Measurements from ENCODE around the gene A2M.

A2M gene

DNA sequence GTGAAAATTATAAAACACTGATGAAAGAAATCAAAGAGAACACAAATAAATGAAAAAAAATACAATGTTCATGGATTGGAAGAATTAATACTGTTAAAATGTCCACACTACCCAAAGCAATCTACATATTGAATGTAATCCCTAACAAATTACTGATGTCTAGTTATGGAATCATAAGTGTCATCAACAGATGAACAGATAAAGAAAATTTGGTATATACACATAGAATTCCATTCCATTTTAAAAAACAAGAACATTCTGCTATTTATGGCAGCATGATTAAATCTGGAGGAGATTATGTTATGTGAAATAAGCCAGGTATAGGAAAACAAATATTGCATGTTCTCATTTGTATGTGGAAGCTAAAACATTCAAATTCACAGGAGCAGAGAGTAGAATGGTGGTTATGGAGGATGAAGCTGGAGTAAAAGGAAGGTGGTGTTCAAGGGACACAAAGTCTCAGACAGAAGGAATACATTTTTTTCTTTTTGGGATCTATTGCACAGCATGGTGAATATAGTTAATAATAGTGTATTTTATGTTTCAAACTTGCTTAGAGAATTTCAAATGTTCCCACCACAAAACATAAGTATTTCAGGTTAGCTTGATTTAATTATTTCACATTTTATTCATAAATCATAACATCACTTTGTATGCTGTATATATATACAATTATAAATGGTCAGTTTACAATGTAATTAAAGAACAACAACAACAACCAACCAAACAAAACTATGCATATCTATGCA, 28.5 kb downstream of the A2M start:
- TF ChIP-seq CTCF (IDR thresholded peaks at IDR 0.05; ENCODE audit: low read depth, low read length): no peak
- H3K4me3 ChIP-seq (ENCODE audit: low read depth, low read length): no peak overlapping the region

DNA sequence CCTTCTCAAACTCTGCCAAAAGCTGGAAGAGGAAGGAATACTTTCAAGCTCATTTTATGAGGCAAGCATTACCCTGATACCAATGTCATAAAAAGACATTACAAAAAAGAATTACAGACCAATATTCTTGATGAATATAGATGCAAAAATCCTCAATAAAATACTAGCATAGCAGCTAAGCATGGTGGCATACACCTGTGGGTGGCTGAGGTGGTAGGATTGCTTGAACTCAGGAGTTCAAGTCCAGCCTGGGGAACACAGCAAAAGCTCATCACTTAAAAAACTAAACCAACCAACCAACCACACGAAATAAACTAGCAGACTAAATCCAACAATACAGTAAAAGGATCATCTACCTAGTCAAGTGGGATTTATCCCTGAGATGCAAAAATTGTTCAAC, 29.6 kb downstream of the A2M start:
- no peak overlapping the region for H3K4me3 ChIP-seq (ENCODE audit: low read depth, low read length)
- TF ChIP-seq CTCF (IDR thresholded peaks at IDR 0.05; ENCODE audit: low read depth, low read length): no peak

GRCh38 chr12:9084417-9084816, 31.3 kb downstream of the A2M start:
- H3K4me3 ChIP-seq (ENCODE audit: low read depth, low read length): no peak overlapping the region
- TF ChIP-seq CTCF (IDR thresholded peaks at IDR 0.05; ENCODE audit: low read depth, low read length): no peak

DNA sequence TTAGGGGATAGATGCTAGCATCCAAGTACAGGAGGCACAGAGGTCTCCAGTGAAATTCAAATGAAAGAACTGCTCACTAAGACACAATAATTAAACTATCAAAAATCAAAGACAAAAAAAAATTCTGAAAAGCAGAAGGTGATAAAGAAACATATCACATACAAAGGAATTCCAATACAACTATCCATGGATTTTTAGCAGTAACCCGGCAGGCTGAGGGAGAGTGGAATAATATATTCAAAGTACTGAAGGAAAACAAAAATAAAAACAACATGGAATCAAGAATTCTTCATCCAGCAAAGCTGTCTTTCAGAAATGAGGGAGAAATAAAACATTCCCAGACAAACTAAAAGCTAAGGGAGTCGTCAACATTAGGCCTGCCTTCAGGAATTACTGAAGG, 31.9 kb downstream of the A2M start:
- TF ChIP-seq CTCF (IDR thresholded peaks at IDR 0.05; ENCODE audit: low read depth, low read length): no peak
- no peak overlapping the region for H3K4me3 ChIP-seq (ENCODE audit: low read depth, low read length)

DNA sequence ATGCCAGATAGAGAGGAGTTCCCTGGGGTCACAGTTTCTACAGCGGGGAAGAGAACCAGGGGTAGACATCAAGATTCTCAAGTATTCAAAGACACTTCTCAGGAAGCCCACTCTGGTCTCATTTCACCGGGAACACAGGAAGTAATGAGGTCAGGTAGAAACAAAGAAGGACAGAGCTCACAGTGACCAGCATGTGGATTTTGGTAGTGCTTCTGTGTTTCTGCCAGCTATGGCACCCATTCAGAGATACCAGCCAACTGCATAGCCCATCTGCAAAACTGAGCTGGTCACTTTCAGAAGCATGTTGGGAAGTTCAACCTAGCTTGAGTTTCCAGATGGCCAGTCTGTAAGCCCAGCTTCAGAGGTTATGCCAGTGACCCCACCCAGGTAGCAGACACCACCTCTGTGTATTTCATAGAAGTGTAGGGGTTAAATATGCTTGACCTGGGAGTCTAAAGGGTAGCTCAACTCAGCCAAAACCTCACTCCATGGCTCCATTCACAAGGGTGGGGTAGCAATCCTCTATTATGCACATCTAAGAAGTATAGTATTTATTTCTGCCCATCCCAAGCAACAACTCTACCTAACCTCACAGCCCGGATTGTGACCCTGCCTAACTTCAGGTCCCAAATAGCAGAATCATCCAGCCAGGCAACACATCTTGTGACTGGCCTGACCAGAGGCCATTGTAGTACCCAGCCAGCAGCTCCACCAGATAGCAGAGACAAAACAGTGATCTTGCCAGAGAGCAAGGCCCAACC, 33.9 kb downstream of the A2M start:
- TF ChIP-seq CTCF (IDR thresholded peaks at IDR 0.05; ENCODE audit: low read depth, low read length): no peak

GRCh38 chr12:9079883-9080675, 35.6 kb downstream of the A2M start:
- no peak overlapping the region for H3K4me3 ChIP-seq (ENCODE audit: low read depth, low read length)
- no peak for TF ChIP-seq CTCF (IDR thresholded peaks at IDR 0.05; ENCODE audit: low read depth, low read length)

More for the DNA sequence above, 33.9 kb downstream of the A2M start:
- H3K4me3 ChIP-seq (ENCODE audit: low read depth, low read length): no peak overlapping the region

All from WI38 (cell line).